ENCODE measurements around the gene ATP6V1B1.

ATP6V1B1 gene

DNA sequence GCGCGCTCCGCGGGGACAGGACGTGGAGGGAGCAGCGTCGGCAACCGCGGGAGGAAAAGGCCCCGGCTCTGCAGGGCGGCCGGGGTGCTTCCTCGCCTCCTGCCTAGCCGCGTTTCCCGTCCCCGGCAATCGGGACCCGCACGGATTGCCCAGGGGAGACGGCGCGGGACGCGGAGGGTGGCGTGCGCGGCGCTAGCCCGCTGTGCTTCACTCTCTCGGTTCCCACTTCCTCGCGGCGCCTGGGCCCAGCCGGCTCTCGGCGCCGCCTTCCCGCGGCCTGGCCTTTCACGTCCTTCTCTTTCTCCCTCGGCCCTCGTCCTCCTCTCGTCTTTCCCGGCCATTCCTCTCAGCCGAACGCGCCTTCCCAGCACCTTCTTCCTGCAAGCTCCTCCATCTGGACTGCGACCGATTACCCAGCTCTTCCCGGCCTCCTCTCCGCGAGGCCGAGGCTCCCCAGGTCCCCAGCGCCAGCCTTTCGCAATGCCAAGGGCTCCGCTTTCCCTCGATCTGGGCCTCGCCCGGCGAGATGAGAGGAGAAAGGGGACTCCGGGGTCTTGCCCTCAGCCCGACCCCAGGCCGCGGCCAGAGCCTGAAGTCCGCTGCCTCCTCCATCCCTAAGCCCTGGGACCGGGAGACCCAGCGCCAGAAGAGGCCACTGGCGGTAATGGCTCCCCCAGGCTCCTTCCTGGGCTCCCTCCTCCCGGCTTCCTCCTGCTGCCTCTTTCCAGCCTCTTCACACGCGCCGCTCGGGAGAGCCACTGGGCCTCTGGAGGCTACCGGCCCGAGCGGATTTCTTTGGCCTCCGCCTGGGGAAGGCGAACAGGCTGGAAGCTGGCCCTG is 34.3 kb upstream of the ATP6V1B1 start:
- no peak for DNase-seq (ENCODE audit: low spot score)

DNA sequence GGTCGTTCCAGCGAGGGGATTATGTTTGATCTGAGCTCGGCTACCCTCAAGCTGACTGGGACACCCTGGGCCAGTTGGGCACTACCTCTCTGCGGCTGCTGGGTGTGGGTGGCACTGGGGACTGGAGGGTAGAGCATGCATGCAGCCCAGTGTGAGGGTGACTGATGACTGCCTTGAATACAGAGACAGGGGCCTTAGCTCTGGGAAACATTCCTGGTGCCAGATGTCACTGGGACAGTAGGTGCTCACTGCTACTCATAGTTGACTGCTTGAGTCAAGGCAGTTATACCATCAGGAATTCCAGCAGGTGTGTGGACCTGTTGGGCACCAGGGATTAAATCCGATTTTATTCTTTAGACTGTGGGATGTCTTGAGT is 33.6 kb upstream of the ATP6V1B1 start:
- DNase-seq (ENCODE audit: low spot score) = no peak

DNA sequence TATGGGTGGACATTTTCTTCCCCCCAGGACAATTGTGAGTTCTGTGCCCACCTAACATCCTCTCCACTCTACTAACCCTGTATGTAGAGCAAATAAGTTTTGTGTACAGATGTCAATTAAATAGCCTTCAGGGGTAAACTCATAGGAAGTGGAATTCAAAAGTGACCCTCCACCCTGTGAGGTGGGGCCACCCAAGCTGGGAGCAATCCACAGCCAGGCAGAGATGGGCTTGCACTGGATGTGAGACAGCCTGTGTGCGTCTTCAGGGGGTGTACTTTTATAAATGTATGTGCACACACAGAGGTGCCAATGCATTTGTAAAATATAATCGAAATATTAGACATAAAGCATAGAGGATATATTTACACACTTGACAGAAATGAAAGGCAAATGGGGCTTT is 33.1 kb upstream of the ATP6V1B1 start:
- no peak for DNase-seq (ENCODE audit: low spot score)

DNA sequence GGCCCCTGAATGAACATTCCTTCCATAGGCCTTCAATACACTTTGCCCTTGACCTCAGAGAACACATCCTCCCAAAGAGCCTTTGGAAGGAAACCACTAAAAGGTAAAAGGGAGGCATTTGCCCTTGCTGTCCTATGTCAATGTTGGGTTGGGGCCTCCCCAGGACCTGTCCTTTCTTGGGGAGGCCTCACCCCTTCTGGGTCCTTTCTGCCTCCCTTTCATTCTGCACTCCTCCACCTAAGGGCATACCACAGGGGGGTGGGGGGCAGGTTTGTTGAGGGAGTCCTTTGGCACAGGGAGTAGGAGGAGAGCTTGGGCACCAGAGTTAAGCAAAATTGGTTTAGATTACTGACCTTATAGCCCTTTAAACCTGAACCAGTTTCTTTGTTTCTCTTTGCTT is 32.5 kb upstream of the ATP6V1B1 start:
- DNase-seq (ENCODE audit: low spot score) = no peak

DNA sequence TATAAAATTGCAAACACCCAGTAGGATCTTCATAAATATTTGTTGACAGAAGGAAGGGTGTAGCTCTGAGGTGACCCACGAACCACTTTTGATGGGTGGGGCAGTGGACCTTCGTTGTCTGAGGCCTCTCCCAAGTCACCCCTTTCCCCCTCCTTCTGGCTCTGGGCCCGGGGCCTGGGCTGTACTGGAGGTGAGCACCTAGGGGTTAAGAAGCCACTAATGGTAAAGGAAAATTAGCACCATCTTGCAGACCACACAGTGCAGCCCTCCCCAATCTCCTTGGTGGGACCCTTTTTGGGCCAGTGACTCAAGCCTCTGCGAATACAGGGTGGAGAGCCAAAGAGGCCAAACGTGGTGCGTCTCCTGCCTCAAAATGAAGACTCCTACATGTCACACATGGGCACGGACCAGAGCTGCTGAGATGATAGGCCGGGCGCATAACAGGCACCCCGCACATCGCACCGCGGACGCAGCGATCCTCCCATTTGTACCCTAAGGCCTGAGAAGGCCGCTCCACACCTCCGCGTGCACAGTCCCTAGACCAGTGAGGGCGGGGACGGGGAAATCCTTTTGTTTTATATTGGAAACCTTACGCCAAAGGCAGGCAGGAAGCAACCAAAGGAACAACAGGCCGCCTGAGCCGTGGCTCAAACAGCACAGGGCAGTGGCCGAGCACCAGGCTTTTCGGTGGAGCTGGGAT is 31.9 kb upstream of the ATP6V1B1 start:
- DNase-seq (ENCODE audit: low spot score) = no peak

DNA sequence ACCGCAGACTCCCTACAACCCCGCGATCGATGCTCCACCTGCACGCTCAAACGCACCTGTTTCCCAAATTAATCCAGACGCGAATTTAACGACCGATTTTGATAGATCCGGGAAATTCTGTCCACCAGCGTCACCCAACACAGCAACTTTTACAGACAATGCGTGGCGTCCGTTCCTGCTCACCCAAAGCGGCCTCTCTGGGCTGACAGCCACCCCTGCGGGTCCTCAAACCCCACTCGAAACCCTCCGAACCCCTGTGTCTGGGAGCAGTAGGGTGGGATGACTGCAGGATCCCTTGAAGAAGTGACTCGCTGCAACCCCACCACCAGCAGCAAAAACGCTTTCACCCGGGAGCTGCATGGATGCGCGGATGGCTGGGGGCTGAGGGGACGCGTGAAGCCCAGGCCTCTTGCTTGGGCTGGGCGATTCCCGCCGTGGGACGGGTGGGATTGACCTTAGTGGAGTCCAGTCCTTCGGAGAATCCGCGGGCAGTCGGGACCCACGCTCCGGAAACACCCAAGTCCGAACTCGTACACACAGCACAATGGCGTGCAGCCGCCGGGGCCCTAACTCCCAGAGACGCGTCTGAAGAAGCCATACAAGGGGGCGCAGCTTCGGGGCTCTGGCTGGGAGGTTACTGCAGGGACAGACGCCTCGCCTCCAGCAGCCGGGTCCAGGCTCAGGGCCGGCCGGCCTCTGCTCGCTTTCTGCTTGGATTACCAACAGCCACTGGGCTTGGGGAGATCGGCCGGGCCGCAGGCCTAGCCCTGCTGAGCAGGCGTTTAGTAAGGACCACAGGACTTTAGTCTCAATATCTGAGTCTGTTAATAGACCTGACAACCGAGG is 31.1 kb upstream of the ATP6V1B1 start:
- DNase-seq (ENCODE audit: low spot score) = no peak

DNA sequence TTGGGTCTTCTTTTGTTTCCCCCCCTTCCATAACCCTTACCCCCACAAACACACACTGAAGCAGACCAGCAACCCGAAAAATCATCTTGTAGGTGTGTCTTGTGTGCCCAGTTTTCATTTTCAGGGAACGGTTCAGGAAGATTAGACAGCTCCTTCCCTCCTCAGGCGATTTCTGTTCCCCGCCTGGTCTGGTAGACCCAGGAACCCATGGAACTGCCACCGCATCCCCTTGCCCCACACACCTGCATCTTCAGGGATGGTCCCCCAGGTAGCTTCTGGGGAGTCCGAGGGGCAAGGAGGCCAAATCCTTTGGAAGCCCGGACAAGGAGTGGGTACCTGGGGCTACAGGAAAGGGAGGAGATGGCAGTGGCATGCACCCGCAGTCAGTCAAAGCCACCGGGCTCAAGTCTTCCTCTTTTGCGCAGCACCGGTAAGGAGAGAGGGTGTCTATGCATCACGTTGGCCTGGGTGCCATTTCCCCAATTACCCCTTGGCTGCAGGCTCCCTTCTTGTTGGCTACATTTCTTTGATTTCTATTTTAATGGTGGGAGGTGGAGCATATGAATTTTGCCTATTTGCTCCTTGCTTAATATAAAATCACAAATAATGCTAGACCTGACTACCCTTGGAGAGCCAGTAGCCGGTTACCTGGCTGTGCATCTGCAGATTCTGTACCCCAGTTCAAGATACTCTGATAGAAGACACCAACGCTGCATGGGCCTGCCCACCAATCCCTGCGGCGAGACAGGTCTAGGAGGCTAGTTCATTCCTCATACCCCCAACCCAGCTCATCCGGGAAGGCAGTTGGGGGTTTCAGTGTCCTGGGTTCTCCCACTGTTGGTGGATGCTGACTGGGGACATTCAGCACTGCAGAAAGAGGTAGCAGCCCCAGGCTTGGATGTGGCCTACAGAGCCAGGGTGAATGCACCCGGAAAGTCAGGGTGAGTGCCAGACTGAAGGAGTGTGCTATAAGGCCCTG is 30.0 kb upstream of the ATP6V1B1 start:
- DNase-seq (ENCODE audit: low spot score) = no peak

DNA sequence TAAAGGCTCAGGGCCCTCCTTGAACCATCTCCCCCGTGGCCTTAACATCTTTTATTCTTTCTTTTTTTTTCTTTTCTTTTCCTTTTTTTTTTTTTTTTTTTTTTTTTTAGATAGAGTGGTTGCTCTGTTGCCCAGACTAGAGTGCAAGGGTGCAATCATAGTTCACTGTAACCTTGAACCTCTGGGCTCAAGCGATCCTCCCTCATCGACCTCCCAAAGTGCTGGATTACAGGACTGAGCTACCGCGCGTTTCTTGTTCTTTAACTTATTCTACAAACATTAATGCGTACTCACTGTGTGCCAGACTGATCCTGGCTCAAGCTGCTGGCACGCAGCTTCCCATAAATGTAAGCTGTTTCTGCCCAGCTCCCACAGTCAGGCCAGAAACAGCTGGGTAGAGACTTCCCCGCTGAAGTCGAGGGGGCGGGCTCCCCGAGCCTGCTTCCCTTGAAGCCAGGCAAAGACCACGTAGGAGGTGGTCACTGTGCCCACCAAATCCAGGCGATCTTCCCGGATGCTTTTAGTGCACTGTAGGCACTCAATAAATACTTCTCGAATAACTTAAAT is 29.2 kb upstream of the ATP6V1B1 start:
- DNase-seq (ENCODE audit: low spot score) = no peak

DNA sequence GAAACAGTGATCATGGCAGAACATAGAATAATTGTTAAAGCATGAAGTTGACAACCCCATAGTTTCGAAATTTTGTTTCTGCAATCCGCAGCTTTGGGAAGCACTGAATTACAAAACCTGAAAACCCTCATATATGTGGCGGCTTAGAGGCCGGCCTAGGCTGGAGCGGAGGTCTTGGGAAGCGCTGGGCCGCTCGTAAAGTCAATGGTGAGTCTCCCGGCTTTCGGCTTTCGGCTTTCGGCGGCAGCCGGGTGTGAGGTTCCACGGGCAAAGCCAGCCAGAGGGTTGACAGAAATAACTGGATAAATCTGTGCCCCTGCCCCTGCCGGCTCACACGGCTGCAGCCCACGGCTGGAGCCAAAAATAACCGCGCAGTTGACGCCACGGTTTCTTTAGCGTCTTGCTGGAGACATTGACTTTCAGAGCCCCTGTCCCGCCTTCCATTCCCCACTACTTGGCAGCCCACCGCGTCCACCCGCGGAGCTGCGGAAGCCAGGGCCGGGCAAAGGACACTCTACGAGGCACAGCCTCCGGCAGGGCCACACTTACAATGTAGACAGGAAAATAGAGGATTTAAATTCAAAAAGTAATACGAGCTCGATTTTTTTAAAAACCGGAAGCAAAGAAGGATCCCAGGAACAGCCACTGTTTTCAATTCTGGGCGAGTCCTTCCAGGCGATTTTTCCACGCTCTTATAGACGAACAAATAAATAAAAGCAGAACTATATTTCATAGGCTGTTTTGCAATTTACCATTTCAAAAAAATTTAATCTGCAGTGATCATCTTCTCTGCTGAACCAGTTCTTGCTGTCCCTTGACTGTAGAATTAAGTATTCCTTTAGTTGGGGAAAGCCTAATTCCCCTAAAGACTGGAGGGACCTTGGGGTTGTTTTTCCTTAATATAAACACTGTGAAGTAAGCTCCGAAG is 28.3 kb upstream of the ATP6V1B1 start:
- no peak for DNase-seq (ENCODE audit: low spot score)

DNA sequence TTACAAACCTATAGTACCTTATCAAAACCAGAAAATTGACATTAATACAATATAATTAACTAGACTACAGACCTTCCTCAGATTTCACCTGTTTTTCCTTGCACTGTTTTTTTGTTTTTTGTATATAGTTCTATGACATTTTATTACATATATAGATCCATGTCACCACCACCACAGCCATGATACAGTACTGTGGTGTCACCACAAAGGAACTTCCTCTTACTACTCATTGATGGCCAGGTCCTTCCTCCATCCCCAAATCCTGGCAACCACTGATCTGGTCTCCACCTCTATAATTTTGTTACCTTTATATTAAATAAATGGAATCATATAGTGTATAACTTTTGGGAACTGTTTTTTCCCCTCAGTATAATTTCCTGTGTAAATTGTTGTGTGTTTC is 19.4 kb upstream of the ATP6V1B1 start:
- DNase-seq (ENCODE audit: low spot score) = no peak

DNA sequence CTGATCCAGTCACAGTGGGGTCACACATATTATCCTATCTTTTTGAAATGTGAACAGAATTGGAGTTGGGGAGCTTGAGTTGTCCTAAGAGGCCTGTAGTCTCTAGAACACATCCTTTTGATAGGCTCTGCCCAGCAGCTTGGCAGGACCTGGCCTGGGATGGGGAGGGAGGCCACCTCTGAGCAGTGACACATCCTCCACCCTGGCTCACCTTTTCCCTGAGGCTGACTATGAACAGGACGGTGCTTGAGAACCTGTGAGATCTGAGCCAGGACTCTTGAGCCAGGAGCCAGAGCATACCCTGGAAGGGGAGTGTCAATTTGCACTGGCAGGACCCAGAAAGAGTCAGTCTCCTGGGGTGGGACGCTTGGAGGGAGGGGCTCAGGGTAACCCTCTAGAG is 17.7 kb upstream of the ATP6V1B1 start:
- DNase-seq (ENCODE audit: low spot score) = no peak

DNA sequence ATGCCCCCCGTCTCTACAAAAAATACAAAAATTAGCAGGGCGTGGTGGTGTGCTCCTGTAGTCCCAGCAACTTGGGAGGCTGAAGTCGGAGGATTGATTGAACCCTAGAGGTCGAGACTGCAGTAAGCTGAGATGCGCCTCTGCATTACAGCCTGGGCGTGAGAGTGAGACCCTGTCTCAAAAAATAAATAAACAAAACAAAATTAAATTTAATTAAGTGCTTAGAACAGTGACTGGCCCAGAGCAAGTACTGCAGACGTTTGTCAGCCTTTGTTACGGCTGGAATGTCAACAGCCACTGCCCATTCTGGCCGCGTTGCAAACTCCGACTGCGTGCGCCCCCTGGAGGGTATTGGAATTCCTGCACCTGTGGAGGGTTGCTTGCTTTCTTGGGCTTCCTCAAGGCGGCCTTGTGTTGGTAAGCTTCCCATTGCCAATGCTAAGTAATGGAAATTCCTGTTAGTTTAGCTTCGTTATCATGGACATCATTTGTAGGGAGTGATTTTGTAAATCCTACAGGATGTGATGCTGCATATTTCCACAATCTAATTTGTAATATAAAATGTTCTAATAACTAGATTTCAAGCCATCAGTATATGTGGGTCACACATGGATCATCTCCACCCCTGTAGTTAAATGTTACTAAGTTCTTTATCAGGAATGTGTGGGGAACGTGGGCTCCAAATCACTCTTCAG is 15.9 kb upstream of the ATP6V1B1 start:
- DNase-seq (ENCODE audit: low spot score) = peak; percentile 65

DNA sequence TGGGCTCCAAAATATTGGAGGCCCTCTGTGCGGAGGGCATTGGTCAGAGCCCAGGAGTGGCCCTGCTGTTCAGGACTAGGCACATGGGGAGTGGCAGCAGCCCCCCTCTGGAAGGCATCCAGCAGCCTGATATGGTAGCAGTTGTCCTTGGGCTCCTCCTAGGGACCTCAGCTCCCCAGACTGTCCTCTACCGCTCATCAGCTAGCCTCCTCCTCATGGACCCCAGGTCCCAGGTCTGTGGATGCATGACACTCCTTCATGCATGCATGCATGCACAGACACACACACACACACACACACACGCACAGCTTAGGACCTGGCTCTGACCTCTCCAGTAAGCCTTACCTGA is 15.4 kb upstream of the ATP6V1B1 start:
- DNase-seq (ENCODE audit: low spot score) = no peak

DNA sequence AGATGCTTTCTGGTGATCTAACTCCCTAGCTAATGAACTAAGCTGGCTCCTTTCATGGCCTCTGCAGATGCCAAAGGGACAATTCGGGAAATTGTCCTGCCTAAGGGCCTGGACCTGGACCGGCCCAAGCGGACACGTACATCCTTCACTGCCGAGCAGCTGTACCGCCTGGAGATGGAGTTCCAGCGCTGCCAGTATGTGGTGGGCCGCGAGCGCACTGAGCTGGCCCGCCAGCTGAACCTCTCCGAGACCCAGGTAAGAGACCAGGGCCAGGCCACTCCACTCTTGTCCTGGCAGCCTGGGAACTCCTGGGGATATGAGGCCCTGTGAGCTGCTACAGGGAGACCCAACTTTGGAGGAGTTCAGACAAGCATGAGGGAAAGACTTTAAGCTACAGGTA is 14.7 kb upstream of the ATP6V1B1 start:
- no peak for DNase-seq (ENCODE audit: low spot score)

DNA sequence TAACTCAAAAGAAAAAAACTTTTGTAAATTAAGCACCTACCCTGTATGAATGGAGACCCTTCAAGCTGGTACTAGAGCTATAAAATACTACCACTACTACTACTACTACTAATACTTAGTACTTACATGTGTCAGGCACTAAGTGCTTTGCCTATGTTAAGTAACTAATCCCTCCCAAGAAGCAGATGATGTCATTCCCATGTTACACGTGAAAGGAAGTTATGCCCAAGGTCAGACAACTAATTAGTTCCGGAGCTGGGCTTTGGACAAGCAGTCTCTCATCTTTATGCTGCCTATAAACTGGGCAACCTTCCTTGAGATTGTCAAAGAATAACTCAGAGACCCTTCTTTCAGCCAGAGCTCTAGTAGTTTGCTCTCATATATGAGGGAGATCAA is 13.9 kb upstream of the ATP6V1B1 start:
- DNase-seq (ENCODE audit: low spot score) = no peak

DNA sequence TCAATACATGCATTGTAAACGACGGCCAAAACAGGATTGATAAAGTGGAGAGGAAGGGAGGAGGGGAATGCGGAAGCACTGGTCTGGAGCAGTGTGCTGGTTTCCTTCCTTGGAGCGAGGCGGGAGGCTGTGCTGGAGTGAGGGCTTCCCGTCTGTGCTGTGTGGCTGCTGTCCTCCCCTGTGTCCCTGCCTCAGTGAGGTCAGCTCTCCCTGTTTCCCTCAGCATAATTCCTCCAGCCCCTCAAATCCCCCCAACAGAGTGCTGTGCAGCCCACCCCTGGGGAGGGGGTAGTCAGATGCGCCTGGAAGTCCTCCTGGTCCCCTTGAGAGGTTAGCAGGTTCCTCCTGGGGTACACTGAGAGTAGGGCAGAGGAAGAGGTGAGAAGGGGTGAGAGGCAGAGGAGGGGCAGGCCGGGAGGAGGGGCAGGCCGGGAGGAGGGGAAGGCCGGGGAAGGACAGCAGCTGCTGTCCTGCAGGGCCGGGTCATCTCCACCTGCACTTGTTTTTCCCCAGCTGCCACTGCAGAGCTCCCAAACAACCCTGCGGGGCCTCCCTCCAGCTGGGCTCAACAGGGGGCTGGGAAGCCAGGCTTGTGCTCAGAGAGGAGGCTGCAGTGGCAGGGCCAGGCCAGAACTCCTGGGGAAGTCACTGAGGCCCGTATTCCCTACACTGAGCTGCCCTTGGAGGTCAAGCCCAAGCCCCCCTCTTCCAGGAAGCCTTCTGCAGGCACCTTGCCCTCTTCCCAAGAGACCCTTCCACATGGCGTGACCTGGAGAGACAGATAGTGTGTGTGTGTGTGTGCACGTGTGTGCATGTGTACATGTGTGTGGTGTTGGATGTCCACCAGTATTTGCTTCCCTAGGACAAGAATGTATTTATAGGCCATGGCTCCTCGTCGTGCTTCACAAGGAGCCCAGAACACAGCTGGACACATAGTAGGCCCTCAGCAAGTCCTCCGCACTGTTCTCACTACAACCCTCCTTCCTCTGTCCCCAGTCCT is 13.2 kb upstream of the ATP6V1B1 start:
- DNase-seq (ENCODE audit: low spot score) = no peak

DNA sequence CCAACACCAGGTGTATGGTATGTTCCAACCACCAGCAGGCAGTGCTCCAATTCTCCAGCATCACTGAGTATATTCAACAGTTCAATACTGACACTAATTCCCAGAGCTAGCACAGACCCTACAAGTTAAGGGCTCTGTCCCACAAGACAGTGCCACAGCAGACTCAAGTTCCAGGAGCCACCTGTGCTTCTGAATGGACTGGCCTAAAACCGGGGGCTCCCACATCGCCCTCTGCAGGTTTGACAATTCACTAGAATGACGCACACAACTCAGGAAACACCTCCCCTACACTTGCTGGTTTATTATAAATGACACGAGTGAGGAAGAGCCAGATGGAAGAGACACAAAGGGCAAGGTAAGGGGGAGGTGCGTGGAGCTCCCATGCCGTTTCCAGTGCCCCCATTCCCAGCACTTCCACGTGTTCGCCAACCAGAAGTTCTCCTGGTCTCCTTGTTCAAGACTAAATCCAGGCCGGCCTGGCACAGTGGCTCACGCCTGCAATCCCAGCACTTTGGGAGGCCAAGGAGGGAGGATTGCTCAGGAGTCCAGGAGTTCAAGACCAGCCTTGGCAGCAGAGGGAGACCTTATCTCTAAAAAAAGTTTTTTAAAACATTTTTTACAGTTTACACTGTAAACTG is 12.2 kb upstream of the ATP6V1B1 start:
- no peak for DNase-seq (ENCODE audit: low spot score)

DNA sequence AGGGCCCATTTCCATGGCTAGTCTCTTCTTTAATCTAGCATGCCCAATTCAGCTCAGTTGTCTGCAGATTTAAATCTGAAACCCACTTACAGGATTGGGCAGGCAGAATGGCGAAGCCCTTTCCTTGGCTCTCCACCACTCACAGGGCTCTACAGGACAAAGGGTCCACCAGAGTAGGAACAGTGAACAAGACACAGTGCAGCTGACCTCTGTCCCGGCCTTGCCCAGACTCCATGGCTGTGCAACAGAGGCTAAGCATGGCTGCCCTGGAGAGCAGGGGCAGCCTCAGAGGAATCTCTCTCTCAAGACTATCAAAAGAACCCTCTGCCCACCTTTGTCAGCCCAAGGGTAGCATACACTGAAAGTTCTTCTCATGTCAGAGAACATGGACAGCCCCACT is 9.7 kb upstream of the ATP6V1B1 start:
- no peak for DNase-seq (ENCODE audit: low spot score)

Measured in CD4-positive, alpha-beta T cell treated with Interleukin-2 at 100 ng/mL for 4 hours (primary cell).